HAP-1 (cell line): ENCODE measurements around the gene PLA2G4E.

Experiments used
- DNase-seq, 2 experiments: peaks; one replicate each; pipeline ENCODE4 v3.0.0-alpha.2; 2016 to 2020; ENCODE audit warnings: low spot score in 2 of 2
- H3K27me3 ChIP-seq: fragments of 250-450 bp; sonication (Bioruptor Pico); 2 replicates; pipeline ENCODE4 v1.5.1; 2020; ENCODE audit warnings: low read depth, mild to moderate bottlenecking, moderate library complexity
- H3K36me3 ChIP-seq: fragments of 250-450 bp; sonication (Bioruptor Pico); replicated peaks from 2 replicates; pipeline ENCODE4 v1.5.1; 2020; ENCODE audit warnings: mild to moderate bottlenecking
- H3K4me1 ChIP-seq: fragments of 250-450 bp; sonication (Bioruptor Pico); 2 replicates; pipeline ENCODE4 v1.5.1; 2020; ENCODE audit warnings: mild to moderate bottlenecking
- H3K4me3 ChIP-seq: fragments of 250-450 bp; sonication (Bioruptor Pico); 2 replicates; pipeline ENCODE4 v1.5.1; 2020; ENCODE audit warnings: mild to moderate bottlenecking, moderate library complexity
- H3K9me3 ChIP-seq: fragments of 250-450 bp; sonication (Bioruptor Pico); 2 replicates; pipeline ENCODE4 v1.5.1; 2020; ENCODE audit warnings: mild to moderate bottlenecking, moderate library complexity
- in situ Hi-C: fragments of 300-500 bp; cut with MboI; formaldehyde crosslinking; loops from 3 replicates; pipeline ENCODE4 v1.14.3; 2020; ENCODE audit warnings: low sequenced_read_pairs, inconsistent platforms, mixed read lengths

Gene PLA2G4E

DNA sequence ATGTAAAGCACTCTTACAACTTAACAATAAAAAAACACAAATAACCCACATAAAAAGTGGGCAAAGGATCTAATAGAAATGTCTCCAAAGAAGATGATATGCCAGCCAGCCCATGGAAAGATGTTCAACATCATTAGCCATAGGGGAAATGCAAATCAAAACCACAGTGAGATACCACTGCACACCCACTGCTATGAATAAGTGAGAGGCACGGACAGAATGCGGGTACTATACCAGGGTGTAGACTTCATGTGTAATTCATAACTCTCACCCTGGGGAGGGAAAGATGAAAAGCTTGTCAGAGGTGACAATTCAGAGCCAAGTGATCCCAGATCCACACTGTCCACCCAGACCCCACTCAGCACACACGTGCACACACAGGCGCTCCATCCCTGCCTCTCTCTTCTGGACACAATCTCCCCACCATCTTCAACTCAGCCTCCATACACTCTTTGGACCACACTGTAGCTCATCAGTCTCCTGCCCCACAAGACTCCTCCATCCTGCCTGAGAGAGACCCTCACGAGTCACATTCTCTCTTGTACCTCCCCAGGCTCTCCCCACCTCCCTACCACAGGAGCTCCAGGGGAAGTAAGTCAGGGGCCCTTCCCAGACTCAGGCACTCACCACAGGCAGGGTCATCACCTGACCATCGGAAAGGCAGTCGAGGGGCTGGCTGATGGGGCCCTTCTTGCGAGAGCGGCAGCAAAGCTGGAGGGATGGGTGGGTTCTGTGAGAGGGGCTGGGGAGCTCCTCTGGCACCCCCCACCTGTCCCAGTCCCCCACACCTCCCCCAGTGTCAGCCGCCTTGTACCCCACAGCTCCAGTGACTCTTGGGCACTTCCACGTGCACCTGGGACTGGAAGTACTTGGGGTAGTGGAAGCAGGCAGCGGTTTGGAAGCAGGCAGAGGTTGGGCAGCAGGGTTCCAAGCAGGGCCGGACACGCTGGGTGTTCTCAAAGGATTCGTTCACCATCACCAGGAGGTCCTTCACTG lies 21.3 kb downstream of the PLA2G4E start:
- DNase-seq = no peak
- H3K27me3 ChIP-seq = no peaks in the 10 kb centered on the region
- H3K4me3 ChIP-seq = no peak overlapping the region
- no peaks in the 10 kb centered on the region for H3K9me3 ChIP-seq
- in situ Hi-C loops = loop anchor here (10.0 kb wide), 1 partner anchor 135 kb away; no protein-coding TSS in a partner anchor
- no peaks in the 10 kb centered on the region for H3K36me3 ChIP-seq
- no peaks in the 10 kb centered on the region for H3K4me1 ChIP-seq

DNA sequence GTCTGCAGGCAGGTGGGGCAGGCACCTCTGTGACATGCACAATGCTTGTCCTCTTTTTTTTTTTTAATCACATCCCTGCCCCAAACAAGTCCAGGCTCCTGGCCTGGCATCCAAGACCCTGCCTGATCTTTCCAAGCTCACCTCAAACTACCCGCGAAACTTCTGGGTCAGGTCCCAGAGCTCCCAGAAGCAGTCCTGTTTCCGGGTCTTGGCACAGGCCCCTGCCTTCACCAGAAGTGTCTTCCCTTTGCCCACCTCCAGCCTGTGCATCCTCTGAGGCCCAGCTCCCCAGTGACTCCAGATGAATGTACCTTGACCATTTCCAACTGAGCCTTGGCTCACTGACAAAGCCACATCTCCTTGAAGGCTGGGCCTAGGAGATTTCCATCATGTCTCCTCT lies 23.0 kb downstream of the PLA2G4E start:
- H3K27me3 ChIP-seq = no peaks in the 10 kb centered on the region
- in situ Hi-C loops = loop anchor here (10.0 kb wide), 1 partner anchor 137 kb away; no protein-coding TSS in a partner anchor
- DNase-seq = no peak
- H3K9me3 ChIP-seq = no peaks in the 10 kb centered on the region
- no peaks in the 10 kb centered on the region for H3K36me3 ChIP-seq
- H3K4me3 ChIP-seq = no peak overlapping the region
- no peaks in the 10 kb centered on the region for H3K4me1 ChIP-seq

DNA sequence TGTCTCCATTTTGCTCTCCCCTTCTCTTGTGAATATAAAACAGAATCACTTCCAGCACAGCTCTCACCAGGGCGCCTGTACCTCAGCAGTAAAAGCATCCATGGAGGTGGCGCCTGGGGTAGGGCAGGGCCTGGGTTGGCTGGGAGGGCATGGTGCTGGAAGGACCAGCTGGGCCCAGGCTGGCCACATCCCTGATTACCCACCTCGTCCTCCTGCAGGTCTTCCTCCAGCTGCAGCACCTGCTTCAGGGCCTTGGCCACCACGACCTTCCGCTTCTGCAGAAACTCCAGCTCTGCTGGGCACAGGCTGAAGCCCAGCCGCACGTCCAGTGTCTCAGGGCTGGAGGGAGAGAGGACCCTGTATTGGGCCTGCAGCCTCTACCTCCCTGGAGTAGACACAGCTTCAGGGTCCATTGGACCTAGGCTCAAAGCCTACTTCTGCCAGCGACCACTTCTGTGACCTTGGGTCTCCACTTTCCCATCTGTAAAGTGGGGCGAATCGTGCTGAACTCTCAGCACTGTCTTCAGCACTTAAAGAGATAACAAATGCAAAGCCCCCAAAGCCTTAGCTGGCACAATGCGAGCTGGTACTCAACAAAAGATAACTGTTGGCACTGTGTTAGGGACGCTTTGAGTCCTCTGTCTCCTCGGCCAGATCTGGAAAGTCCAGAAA lies 23.8 kb downstream of the PLA2G4E start:
- Histone ChIP-seq H3K36me3 (no peaks in the 10 kb centered on the region), H3K9me3 (no peaks in the 10 kb centered on the region), H3K27me3 (no peaks in the 10 kb centered on the region), H3K4me1 (no peaks in the 10 kb centered on the region), H3K4me3 (no peak overlapping the region)
- in situ Hi-C loops = loop anchor here (10.0 kb wide), 1 partner anchor 138 kb away; no protein-coding TSS in a partner anchor
- no peak for DNase-seq

DNA sequence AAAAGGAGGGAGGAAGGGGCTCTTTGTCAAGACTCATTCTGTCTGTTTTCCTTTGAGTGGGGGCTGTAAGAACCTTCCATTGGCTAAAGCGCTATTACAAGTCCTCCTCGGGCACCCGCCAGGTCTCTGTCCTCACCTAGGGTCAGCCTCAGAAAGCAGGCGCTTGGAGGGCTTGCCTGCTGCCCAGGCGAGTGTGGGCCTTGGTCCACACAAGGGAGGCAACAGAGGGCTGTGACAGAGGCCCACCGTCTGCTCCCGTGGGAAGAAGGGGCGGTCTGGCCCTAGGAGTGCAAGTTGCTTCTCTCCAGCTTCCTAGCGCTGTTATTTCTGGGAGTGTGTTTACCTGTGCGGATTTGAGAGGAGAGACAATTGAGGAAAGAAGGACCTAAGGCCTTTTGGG lies 24.5 kb downstream of the PLA2G4E start:
- Histone ChIP-seq H3K36me3 (no peaks in the 10 kb centered on the region), H3K4me1 (no peaks in the 10 kb centered on the region), H3K9me3 (no peaks in the 10 kb centered on the region), H3K4me3 (no peak overlapping the region), H3K27me3 (no peaks in the 10 kb centered on the region)
- no peak for DNase-seq
- in situ Hi-C loops = loop anchor here (10.0 kb wide), 1 partner anchor 138 kb away; no protein-coding TSS in a partner anchor

DNA sequence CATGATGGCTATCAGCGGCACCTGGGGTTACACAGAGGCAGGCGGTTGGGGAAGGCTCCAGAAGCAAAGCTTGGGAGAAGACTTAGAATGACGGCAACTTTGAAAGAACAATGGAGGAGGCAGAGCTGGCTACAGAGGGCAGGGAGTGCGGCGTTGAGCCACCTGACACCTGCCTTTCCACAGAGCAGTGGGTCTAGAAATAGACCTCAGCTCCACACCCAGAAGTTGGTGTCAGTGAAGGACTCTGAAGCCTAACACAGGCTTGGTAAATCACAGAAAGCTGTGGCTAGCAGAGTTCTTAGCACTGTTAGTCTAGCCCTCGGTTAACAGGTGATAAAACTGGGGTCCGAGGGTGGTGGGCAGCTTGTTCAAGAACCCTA lies 25.4 kb downstream of the PLA2G4E start:
- Histone ChIP-seq H3K4me1 (no peaks in the 10 kb centered on the region), H3K4me3 (no peak overlapping the region), H3K27me3 (no peaks in the 10 kb centered on the region), H3K36me3 (no peaks in the 10 kb centered on the region), H3K9me3 (no peaks in the 10 kb centered on the region)
- in situ Hi-C loops = loop anchor here (10.0 kb wide), 1 partner anchor 139 kb away; no protein-coding TSS in a partner anchor
- no peak for DNase-seq

DNA sequence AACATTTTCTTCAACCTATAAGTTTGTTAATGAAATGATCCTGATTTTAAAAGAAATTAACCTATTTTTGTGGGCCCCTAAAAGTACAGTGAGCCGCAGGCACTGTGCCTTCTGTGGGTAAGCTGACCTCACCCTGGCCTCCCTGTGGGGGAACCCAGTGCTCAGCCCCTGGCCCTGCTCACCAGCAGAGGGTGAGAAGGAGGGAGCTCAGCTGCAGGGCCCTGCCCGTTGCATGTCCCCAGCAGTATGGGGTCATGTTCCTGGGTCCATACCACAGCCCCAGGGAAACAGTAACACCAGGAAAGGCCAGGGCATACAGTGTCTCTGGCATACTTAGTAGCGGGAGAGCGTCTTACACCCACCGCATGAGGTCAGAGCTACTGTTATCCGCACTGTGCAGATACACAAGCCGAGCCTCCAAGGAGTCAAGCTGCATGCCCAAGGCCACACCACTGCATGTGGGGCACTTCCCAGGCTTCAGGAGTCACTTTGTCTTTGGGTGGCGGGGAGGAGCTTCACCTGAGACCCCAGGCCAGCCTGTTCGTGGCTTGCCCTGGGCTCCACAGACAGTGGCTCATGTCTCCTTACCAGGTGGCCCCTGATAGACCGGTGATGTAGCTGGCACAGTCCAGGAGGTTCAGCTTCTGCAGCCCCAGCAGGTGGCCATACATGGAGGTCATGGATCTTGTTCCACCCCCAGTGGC lies 25.9 kb downstream of the PLA2G4E start:
- no peaks in the 10 kb centered on the region for H3K9me3 ChIP-seq
- DNase-seq = no peak
- no peaks in the 10 kb centered on the region for H3K4me1 ChIP-seq
- no peak overlapping the region for H3K4me3 ChIP-seq
- H3K36me3 ChIP-seq = no peaks in the 10 kb centered on the region
- no peaks in the 10 kb centered on the region for H3K27me3 ChIP-seq
- in situ Hi-C loops = loop anchor here (10.0 kb wide), 1 partner anchor 140 kb away; no protein-coding TSS in a partner anchor

DNA sequence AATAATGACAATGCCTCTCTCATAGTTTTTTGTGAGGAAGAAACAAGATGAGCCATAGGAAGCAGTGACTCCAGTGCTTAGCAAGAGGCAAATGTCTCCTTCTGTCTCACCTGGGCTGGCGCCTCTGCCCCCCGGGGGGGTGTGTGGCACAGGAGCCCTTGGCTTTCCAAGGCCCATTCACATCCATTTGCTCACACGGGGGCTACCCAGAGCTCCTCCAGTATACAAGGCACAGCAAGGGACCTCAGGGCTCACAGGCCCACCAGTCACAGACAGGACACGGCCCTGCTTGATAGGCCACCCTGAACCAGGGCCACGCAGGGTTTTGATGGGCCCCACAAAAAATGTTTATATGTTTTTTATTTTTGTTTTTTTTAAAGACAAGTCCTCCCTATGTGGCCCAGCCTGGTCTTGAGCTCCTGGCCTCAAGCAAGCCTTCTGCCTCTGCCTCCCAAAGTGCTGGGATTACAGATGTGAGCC lies 26.6 kb downstream of the PLA2G4E start:
- no peak for DNase-seq
- Histone ChIP-seq H3K27me3 (no peaks in the 10 kb centered on the region), H3K9me3 (no peaks in the 10 kb centered on the region), H3K4me1 (no peaks in the 10 kb centered on the region), H3K4me3 (no peak overlapping the region), H3K36me3 (no peaks in the 10 kb centered on the region)
- in situ Hi-C loops = loop anchor here (10.0 kb wide), 1 partner anchor 141 kb away; no protein-coding TSS in a partner anchor

DNA sequence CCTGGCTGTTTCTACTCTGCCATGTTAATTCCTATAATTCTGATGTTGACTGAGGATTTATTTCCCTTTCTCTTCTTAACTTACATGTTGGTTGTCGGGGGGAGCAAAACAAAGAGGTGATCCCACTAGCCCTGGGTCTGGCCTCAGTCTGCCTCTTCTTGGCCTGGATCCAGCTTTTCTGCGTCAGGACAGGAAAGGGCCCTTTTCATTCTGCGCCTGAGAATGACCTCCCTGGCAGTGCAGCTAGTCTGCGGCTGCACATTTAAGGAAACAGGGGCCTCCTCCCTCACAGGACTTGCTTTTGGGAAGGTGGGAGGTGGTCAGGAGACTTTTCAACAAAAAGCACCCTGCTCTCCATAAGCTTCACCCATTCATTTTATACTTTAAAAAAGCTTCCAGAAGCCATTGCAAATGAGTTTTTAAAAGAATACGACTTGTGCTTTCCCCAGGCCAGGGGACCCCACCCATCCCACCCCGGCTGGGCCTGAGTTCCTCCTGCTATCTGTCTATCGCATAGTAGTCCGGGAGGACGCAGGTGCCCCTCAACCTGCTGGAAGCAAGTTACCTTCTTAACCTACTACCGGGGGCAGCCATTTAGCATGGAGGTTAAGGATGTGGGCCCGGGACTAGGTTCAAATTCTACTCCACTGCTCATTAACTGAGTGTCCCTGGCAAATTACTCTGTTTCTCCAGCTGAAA lies 27.2 kb downstream of the PLA2G4E start:
- Histone ChIP-seq H3K36me3 (no peaks in the 10 kb centered on the region), H3K9me3 (no peaks in the 10 kb centered on the region), H3K27me3 (no peaks in the 10 kb centered on the region), H3K4me1 (no peaks in the 10 kb centered on the region), H3K4me3 (no peak overlapping the region)
- in situ Hi-C loops = loop anchor here (10.0 kb wide), 1 partner anchor 141 kb away; no protein-coding TSS in a partner anchor
- no peak for DNase-seq

DNA sequence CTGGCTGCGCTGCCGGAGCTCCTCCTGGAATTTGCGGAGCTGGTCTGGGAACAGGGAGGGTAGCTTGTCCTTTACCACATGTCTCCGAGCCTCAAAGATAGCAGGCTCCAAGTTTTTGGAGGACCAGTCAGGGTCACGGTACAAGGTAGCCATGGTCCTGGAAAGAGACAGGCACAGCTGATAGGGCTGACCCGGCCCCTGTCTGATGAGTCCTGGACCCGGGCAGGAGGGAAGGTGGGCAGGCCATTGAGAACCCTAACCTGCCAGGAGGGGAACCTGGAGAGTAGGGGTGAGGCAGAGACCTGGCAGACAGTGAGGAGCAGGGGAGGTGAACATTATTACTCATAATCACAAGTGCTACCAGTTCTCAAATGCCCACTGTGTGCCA lies 28.0 kb downstream of the PLA2G4E start:
- in situ Hi-C loops = loop anchor here (10.0 kb wide), 1 partner anchor 142 kb away; no protein-coding TSS in a partner anchor
- no peak overlapping the region for H3K4me3 ChIP-seq
- H3K4me1 ChIP-seq = no peaks in the 10 kb centered on the region
- no peaks in the 10 kb centered on the region for H3K36me3 ChIP-seq
- H3K27me3 ChIP-seq = no peaks in the 10 kb centered on the region
- no peaks in the 10 kb centered on the region for H3K9me3 ChIP-seq
- DNase-seq = no peak

DNA sequence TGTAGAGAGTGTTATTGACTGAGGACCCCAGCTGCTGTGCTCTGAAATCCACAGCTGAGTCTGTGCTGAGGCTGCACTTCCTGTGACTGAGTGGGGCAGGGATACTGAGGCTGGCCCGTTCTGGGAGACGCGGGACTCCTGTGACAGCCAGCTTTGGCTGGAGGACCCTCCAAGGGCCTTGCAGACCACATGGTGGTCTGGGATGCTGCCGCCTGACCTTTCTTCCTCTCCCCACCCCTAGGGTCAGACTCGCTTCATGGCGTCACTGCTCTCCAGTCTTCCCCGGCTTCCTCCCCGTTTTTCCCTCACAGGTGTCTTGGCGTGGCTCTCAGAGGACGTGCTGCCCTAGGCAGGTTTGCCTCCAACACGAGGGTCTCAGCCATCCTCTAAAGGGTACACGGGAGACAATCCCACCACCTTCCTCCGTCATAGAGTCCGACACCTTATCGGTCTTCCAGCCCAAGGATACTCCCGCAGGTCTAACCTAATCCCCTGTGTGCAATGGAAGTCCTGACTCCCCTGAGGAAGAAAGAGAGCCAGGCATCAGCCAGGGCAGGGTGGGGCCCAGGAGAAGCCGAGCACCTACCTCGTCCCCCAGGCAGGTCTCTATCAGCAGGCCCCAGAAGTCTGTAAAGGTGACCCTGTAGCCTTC lies 28.6 kb downstream of the PLA2G4E start:
- H3K9me3 ChIP-seq = no peaks in the 10 kb centered on the region
- H3K4me1 ChIP-seq = no peaks in the 10 kb centered on the region
- no peak for DNase-seq
- H3K27me3 ChIP-seq = no peaks in the 10 kb centered on the region
- no peaks in the 10 kb centered on the region for H3K36me3 ChIP-seq
- H3K4me3 ChIP-seq = no peak overlapping the region
- in situ Hi-C loops = loop anchor here (10.0 kb wide), 1 partner anchor 143 kb away; no protein-coding TSS in a partner anchor

DNA sequence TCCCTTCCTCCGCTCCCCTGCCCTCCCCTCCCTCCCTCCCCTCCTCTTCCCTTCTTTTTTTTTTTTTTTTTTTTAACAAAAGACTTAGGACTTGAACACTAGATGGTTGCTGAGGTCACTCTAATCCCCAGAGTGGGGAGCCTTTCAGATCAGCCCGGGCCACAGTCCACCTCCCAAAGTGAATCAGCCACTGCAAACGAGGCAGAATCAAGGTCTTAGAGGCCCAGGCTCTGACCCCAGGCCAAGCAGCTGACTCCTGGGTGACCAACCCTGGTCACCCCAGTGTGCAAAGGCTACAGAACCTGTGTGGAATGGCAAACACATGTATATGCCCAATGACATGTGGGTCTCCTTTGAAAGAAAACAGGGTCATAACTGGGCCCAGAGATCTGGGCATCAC lies 30.2 kb downstream of the PLA2G4E start:
- DNase-seq = no peak
- in situ Hi-C loops = loop anchor here (10.0 kb wide), 1 partner anchor 144 kb away; no protein-coding TSS in a partner anchor
- Histone ChIP-seq H3K27me3 (no peaks in the 10 kb centered on the region), H3K4me1 (no peaks in the 10 kb centered on the region), H3K9me3 (no peaks in the 10 kb centered on the region), H3K36me3 (no peaks in the 10 kb centered on the region), H3K4me3 (no peak overlapping the region)

DNA sequence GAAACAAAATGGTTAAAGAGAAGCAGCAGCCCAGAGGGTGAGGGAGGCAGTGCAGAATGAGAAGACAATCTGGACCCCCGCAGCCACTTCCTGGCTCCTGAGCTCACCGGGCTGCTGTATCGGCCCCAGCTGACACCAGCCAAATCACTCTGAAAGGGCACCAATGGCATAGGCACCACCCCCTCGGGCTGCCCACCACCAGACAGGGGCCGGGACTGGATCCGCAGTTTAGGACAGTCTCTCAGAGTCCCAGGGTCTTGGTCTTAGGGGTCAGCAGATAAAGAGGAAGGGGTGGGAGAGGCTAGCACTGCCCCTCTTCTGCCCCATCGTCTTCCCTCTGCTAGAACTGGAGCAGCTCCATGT lies 30.6 kb downstream of the PLA2G4E start:
- Histone ChIP-seq H3K27me3 (no peaks in the 10 kb centered on the region), H3K36me3 (no peaks in the 10 kb centered on the region), H3K4me3 (no peak overlapping the region), H3K4me1 (no peaks in the 10 kb centered on the region), H3K9me3 (no peaks in the 10 kb centered on the region)
- in situ Hi-C loops = loop anchor here (10.0 kb wide), 1 partner anchor 145 kb away; no protein-coding TSS in a partner anchor
- DNase-seq = no peak
